HG02885 (cell line): ENCODE results near the gene OPHN1.

ENCODE experiments used
- ATAC-seq: cut with Tn5 transposase; IDR thresholded peaks from one replicate; pipeline ENCODE4 v1.9.1; 2021; ENCODE audit warnings: mild to moderate bottlenecking; ENCODE audit not compliant: unreplicated experiment, poor library complexity

OPHN1 gene

DNA sequence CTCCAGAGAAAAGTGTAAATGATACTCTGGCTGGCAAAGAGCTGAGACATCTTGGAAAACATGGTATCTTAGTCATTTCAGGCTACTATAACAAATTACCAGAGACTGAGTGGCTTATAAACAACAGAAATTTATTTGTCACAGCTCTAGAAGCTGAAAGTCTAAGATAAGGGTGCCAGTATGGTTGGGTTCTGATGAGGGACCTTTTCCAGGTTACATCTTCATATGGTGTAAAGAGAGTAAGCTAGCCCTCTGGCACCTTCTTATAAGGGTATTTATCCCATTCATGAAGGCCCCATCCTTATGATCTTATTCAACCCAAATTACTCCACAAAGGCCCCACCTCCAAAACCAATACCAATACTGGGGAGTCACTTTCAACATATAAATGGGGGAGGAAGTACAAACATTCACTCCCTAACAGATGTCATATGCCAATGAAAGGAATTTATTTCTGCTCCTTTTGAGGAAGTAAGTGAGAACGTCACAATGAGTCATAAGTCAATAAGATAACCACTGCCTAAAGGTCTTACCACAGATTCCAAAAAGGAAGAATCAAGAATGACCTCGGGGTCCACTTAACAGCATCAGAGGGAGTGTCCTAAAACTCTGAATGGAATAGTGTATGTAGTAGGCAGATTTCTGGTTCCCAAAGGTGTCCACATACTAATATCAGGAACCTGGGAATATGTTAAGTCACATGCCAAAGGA, 246.6 kb downstream of the OPHN1 start:
- ATAC-seq, result no peak

DNA sequence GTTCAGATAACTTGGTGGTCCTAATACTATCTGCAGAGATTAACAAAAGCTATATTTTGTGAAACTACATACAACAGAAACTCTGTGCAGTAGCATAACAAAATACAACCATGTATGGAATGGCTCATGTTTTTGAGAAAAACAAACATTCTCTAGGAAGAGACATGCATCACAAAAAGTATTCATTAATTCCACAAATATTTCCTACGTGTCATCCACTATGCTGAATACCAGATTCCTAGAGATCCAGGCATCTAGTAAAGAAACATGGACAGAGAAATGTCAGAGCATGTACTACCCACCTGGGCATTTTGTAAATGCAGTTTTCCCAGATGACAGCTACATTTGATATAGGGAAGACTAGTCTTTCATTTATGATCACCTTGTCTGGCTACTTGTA, 248.1 kb downstream of the OPHN1 start:
- ATAC-seq, result no peak

DNA sequence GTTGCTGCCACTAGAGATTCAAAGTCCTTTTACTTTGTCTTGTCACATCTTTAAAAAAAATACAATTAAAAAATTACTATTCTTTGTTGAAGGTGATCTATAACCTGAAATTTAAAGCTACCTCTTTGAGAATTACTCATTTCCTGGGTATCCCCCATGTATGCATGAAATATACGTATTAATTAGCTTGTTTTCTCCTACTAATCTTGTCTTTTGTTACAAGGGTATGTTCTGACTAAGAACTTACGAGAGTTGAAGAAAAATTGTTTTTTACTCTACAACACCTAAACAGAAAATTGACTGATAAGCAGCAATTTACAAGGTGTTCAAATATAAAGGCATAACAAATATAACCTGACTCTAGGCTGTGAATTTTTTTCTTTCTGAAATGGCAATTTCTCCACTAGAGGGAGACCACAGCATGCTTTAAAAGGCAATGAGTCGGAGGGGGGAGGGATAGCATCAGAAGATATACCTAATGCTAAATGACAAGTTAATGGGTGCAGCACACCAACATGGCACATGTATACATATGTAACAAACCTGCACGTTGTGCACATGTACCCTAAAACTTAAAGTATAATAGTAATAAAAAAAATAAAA, 249.6 kb downstream of the OPHN1 start:
- peak; percentile 52 for ATAC-seq

DNA sequence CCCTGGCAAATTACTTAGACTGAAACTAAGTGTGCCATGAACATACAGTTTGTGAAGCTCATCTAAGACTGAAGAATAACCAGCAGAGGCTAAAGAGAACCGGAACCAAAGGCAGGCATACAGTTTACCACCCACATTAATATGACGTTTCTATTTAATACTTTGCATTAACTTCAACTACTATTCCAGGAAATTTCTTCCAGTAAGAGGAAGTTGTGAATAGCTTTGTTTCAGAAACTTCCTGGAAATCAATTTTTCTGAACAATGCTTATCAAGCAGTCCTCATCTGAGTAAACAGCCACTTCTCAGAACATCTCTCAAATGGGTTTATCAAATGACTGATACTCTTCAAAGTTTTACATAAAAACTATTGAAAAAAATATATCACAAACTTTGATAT, 252.7 kb downstream of the OPHN1 start:
- no peak for ATAC-seq

DNA sequence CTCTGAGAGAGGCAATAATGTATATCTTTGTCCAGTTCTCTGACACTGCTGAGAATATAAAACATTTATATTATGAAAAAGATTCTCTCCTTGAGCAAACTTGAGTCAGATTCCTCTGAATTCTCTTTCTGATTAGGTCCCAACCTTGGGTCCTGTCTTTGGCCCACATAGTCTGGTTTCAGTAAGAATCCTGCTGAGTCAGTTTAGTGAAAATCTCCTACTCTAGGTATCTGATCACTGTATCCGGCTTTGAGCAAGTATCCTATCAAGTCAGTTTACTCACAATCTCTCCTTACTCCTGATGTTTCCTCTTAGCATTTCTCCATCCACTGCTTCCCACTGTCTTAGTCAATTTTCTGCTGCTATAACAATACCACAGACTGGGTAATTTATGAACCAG, 253.9 kb downstream of the OPHN1 start:
- ATAC-seq, result no peak

DNA sequence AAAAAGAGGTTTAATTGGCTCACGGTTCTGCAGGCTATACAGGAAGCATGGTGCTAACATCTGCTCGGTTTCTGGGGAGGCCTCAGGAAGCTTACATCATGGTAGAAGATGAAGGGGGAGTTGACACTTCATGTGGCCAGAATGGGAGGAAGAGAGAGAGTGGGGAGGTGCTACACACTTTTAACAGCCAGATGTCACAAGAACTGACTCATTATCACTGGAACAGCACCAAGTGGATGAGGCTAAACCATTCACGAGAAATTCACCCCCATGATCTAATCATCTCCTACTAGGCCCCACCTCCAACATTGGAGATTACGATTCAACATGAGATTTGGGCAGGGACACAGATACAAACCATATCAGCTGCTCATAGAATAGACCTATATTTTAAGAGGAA, 255.8 kb downstream of the OPHN1 start:
- ATAC-seq, result no peak

DNA sequence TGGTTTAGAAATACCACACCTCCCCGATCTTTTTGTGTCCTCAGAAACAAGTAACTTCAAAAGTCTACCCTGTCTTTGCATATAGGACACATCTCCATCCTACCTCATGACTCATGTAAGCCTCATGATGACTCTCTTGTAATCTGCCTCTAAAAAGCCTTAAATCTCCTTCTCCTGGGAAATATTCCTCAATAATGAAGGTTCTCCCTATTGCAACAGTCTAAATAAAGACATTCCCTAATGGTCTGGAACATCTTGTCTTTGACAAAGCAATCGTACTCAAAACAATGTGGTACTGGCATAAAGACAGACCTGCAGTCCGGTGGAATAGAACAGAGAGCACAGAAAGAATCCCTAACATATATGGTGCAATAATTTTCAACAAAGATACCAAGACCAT, 257.7 kb downstream of the OPHN1 start:
- ATAC-seq, result no peak

DNA sequence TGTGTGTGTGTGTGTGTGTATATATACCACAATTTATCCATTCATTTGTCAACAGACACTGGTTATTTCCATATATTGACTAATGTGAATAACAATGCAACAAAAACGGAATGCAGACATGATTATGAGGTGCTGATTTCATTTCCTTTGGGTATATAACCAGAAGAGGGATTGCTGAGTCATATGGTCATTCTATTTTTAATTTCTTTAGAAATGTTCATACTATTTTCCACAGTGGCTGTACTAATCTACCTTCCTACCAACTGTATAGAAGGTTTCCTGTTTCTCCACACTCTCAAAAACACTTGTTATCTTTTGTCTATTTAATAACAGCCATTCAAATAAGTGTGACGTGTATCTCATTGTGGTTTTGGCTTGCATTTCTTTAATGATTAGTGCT, 269.9 kb downstream of the OPHN1 start:
- no peak for ATAC-seq

DNA sequence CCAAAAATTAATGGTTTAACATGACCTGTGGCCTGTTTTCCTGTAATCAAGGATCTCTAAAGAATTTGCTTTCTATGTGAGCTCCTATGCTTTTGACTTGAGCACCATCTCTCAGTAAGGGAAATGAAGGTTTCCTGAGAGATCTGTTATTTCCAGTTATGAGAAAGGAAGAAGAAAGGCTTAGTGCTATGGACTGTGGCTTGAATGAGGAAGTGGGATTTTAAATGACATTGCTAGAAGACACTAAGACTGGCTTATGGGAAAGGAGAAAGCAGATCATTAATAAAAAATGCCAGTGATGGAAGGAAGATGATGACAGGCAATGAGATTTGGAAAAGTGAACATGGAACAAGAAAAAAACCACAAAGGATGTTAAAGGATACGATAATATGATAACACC, 285.4 kb downstream of the OPHN1 start:
- ATAC-seq, result no peak

DNA sequence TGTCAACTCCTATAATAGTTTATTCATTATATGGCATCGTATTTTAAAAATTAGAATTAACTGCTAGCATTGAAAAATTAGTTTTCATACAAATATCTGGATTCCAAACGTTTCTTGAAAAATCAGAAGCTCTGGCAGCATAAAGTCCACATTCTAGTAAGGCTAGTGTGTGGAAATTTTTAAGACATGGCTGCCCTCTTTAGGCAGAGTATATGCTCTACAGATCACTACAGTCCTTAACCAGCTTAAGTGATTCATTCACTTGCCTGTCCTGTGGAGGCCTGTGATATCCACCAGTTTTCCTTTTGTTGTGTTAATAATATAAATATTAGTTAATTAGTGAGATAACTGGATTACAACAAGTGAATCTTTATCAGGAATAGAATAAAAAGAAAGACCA, 287.2 kb downstream of the OPHN1 start:
- no peak for ATAC-seq

DNA sequence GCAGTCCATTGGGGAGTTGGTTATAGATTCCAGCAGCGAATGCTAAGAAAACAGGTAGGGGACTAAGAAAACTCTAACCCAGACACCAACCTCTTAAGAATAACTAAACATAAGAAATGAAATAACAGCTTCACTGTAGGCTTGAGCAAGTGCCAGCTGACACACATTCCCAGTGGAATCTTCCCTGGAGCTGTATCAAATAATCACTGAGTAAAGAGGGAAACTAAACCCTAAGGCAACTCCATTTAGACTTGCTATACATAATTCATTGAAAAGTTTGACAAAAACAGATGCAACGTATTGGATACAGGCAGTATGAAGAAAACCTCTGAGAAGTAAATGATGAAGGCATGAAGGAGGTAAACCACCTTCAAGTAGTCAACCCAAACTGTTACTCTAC, 293.5 kb downstream of the OPHN1 start:
- ATAC-seq, result no peak

DNA sequence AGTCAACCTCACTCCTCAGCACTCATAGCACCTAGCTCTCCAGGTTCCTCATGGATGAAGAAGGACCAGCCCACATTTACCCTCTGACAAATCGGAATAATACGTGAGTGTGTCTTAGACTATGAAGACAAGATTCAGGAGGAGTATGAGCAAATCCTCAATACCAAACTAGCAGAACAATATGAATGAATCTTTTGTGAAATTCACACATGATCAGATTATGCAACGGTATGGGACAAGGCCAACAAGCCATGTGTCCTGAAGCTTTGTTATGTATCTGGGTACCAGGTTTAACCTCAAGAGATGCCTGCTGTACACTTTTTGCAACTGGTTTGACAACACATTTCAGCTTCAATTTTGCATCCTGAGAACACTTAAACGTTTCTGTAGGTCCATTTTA, 300.1 kb downstream of the OPHN1 start:
- ATAC-seq, result no peak

DNA sequence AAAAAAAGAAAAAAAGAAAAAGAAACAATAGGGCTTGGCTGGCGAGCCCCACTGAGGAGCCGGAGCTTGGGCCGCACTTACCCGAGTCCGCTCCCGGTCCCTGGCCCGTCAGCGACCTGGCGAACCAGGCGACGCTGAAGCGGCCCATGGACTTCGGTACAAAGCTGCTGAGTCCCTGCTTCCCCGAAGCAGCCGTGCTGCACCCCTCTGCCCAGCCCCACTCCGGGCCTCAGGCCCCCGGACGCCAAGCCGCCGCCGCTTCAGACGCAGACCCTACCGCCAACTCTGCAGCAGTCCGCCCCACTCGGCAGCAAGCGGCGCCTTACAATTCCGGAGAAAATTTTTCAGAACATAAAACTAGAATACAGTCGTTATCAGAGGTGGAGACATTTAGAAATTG, 300.5 kb downstream of the OPHN1 start:
- ATAC-seq, result no peak

DNA sequence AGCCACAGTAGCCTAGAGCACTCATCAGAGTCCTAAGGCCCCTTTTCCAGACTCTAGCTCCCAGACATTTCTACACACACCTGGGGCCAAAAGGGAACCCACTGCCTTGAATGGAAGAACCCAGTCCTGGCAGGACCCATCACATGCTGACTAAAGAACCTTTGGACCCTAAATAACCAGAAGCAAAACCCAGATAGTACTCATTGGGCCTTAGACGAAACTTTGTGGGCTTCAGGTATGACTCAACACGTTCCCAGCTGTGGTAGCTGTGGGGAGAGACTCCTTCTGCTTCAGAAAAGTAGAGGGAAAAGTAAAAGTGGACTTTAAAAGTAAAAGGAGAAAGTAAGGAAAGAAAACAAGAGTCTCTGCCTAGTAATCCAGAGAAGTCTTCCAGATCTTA, 311.5 kb downstream of the OPHN1 start:
- no peak for ATAC-seq

DNA sequence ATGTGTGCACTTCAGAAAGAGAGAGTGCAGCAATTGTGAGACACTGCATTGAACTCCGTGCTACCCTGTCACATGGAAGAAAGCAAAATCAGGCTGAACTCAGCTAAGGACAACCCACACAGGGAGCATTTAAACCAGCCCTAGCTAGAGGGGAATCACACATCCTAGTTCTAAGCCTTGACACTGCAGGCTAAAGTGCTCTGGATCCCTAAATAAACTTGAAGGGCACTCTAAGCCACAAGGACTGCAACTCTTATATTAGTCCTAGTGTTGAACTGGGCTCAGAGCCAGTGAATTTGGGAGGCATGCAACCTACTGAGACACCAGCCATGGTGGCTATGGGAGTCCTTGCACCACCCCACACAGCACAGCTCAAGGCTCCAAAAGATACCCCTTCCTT, 311.9 kb downstream of the OPHN1 start:
- ATAC-seq, result no peak

DNA sequence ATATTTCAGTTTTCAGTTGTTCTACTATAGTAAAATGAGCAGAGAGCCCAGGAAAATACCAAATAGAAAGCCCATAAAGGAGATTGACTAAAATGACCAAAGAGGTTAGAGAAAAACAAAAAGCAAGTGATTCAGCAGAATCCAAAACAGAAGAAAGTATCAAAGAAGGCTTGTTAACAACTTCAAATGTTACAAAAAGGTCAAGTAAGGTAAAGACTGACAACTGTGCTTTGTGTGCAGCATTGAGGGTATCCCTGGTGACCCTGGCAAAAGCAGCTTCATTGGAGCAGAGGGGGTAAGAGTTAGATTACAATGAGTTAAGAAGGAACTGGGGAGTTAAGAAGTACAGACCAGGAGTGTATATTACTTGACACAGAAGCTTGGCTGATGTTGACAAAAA, 317.9 kb downstream of the OPHN1 start:
- ATAC-seq, result no peak

DNA sequence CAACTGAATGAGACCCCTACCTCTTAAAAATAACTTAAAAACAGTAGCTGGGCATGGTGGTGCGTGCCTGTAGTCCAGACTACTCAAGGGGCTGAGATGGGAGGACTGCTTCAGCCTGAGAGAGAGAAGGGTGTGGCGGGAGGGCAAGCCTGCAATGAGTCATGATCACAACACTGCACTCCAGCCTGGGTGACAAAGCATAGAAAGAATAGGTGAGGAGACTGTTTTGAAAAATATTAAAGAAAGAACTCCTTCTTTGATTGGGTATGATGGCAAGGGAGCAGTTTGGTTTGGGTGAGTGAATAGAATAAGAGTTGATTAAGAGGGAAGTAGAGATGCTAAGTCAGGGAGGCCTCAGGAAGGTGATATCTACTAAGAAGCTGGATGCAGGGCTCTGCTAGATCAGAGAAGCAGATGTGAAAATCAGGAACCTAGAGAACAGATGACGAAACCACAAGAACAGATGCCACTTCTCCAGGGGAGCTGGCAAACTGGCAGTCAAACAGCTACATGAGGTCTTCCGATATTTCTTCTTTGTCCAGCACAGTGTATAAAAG, 318.6 kb downstream of the OPHN1 start:
- ATAC-seq, result no peak

DNA sequence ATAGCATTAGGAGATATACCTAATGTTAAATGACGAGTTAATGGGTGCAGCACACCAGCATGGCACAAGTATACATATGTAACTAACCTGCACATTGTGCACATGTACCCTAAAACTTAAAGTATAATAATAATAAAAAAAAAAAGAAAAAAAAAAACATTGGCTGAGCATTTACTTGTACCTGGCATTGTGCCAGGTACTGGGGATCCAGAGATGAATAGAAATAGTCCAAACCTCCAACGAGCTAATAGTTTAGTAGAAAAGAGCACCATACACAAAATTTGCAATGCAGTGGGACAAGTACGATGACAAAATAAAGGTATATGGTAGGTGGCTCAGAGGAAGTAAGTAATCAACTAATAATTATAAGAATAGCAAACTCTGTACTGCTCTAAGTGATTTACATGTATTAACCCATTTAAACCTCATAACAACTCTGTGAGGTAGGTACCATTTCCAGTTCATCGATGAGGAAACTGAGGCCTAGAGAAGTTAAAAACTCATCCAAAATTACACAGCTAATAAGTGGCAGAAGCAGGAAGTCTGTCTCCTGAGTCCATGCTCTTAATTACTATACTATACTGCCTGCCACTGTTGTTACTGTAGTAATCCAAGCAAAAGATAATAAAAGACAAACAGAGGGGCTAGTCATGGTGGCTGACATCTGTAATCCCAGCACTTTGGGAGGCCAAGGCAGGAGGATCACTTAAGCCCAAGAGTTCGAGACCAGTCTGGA, 319.3 kb downstream of the OPHN1 start:
- ATAC-seq, result no peak

DNA sequence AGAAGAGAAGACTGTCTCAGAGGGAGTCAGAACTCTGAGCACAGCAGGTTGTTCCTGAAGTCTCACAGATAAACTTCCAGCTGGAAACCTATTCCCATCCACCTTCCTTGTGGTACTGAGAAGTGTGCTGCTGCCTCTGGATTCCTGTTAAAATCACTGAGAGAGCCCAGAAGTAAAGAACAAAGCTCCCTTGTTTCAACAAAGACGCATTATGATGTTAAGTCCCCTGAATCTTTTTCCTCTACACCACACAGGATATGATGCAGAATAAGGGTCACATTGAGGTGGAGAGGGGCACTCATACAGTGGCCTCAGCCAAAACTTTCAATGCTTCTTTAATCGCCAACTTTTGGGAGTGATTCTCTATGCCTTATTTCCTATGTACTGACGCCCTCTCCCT, 321.0 kb downstream of the OPHN1 start:
- ATAC-seq, result no peak

DNA sequence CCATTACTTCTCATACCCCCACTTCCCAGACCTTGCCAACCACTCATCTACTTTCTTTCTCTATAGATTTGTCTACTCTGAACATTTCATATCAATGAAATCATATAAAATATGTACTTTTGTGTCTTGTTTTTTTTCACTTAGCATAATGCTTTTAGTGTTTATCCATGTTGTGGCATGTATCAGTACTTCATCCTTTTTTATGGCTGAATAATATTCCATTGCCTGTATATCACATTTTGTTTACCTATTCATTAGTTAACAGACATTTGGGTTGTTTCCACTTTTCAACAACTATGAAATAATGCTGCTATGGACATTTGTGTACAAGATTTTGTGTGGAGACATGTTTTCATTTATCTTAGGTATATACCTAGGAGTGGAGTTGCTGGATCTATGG, 324.1 kb downstream of the OPHN1 start:
- no peak for ATAC-seq

DNA sequence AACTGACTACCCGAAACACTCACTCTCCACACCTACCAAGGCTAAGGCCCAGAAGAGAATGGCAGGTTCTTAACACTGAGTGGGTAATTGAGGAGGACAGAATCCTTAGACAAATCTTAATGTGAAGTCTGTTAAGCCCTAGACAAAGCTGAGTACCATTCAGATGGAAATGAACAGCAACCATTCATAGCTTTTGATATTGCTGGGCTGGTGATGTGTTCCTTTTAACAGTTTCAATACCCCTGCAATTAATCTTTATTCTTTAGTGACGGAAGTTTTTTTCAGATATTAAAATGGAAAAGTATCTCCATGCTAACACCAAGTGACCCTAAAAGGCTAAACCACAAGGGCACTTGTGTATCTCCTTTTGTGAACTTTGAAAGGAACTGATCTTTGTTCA, 334.9 kb downstream of the OPHN1 start:
- ATAC-seq, result no peak
